Breast epithelium (tissue), 4 donors: Measurements from ENCODE around the gene ASTN2. TPM values are rescaled to one million over a fixed set of nuclear protein-coding genes. Genes with fewer than 3 reads are reported as not detected.
"Not testable (repeated sequence)": the region's sequence is repeated elsewhere in the genome, so short reads cannot be mapped to it uniquely, and the experiment has no call there.

Experiments
- DNase-seq, 2 donors: peaks; one replicate each; pipeline ENCODE4 v3.0.0-alpha.2; 2019; ENCODE audit warnings: low spot score in 2 of 2
- H3K27ac ChIP-seq, 2 donors: fragments of 200-600 bp; sonication (generic) in 1 of 2; one replicate each; pipeline ENCODE4 v1.5.1; 2016 to 2019; ENCODE audit warnings: mild to moderate bottlenecking in 1 of 2
- H3K27me3 ChIP-seq, 2 donors: fragments of 200-600 bp; sonication (generic) in 1 of 2; one replicate each; pipeline versions ENCODE4 v1.5.1 to v1.6.0; 2017 to 2019; ENCODE audit warnings: control low read depth in 1 of 2, mild to moderate bottlenecking in 1 of 2
- H3K36me3 ChIP-seq: fragments of 200-600 bp; one replicate; pipeline ENCODE4 v1.5.1; 2019
- H3K4me1 ChIP-seq, 2 donors: fragments of 200-600 bp; sonication (generic); one replicate each; pipeline ENCODE4 v1.5.1; 2016 to 2019; ENCODE audit warnings: control low read depth in 1 of 2
- H3K4me3 ChIP-seq, 3 donors: fragments of 200-600 bp; sonication (generic); 1 replicate in 2 of 3; 2 replicates in 1 of 3; pipeline ENCODE4 v1.5.1; 2016 to 2019; ENCODE audit warnings: mild to moderate bottlenecking in 3 of 3, moderate library complexity in 2 of 3
- H3K9me3 ChIP-seq, 2 donors: fragments of 200-600 bp; sonication (generic) in 1 of 2; one replicate each; pipeline ENCODE4 v1.5.1; 2016 to 2019; ENCODE audit warnings: control low read depth in 1 of 2
- POLR2A ChIP-seq: fragments of 450-650 bp; IDR thresholded peaks from one replicate; pipeline ENCODE4 v1.6.1; 2016; ENCODE audit warnings: antibody characterized with exemption, mild to moderate bottlenecking, moderate library complexity
- POLR2AphosphoS5 ChIP-seq, 3 donors: sonication (generic); formaldehyde crosslinking; IDR thresholded peaks; one replicate each; pipeline ENCODE4 v1.6.1; 2017; ENCODE audit warnings: antibody characterized with exemption in 3 of 3
- intact Hi-C: fragments of 100-400 bp; cut with DNase I; formaldehyde crosslinking; loops from one replicate; pipeline ENCODE4 v1.15.1; 2023; ENCODE audit warnings: low total_unique reads
- total RNA-seq, 3 donors: library from RNA; depleted of rRNA; stranded (reverse); fragments of >200 nt; gene quantifications; one replicate each; pipeline ENCODE4 v1.1.0, GENCODE V29; 2016
- TF ChIP-seq, protein P1 (sequence below), 3 donors: fragments of 450-650 bp; IDR thresholded peaks; one replicate each; pipeline ENCODE4 v1.5.1; 2016 to 2017; ENCODE audit warnings: antibody characterized with exemption in 3 of 3, mild to moderate bottlenecking in 3 of 3, moderate library complexity in 3 of 3

Gene ASTN2
- total RNA-seq, 3 donors from 2014 or later, result 9.1 to 13.8 (median 9.8) TPM

GRCh38 chr9:116899337-116900006 is 515.4 kb downstream of the ASTN2 start:
- Histone ChIP-seq H3K9me3 (peaks cover 0 to 14% of the 10 kb centered on the region in 2 donors), H3K36me3 (no peaks in the 10 kb centered on the region), H3K27me3 (no peaks in the 10 kb centered on the region), H3K4me1 (no peaks in the 10 kb centered on the region), H3K27ac (no peak overlapping the region), H3K4me3 (no peak overlapping the region)
- DNase-seq, result no peak
- intact Hi-C loops, result no loop called here
- TF ChIP-seq POLR2A (no peak), POLR2AphosphoS5 (IDR thresholded peaks at IDR 0.05) (no peak)
- TF ChIP-seq, protein P1, sequence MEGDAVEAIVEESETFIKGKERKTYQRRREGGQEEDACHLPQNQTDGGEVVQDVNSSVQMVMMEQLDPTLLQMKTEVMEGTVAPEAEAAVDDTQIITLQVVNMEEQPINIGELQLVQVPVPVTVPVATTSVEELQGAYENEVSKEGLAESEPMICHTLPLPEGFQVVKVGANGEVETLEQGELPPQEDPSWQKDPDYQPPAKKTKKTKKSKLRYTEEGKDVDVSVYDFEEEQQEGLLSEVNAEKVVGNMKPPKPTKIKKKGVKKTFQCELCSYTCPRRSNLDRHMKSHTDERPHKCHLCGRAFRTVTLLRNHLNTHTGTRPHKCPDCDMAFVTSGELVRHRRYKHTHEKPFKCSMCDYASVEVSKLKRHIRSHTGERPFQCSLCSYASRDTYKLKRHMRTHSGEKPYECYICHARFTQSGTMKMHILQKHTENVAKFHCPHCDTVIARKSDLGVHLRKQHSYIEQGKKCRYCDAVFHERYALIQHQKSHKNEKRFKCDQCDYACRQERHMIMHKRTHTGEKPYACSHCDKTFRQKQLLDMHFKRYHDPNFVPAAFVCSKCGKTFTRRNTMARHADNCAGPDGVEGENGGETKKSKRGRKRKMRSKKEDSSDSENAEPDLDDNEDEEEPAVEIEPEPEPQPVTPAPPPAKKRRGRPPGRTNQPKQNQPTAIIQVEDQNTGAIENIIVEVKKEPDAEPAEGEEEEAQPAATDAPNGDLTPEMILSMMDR (IDR thresholded peaks at IDR 0.05), result no peak

DNA sequence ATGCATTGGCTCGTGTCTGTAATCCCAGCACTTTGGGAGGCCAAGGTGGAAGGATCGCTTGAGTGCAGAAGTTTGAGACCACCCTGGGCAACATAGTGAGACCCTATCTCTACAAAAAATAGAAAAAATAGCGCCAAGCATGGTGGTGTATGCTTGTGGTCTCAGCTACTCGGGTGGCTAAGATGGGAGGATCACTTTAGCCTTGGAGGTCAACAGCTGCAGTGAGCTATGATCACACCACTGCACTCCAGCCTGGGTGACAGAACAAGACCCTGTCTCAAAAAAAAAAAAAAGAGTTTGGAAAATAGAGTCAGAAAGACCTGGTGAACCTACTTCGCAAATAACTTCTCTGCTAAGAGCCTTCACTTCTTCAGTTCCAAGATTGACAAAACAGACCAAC is 516.7 kb downstream of the ASTN2 start:
- DNase-seq, H3K4me3 ChIP-seq, intact Hi-C loops, H3K36me3 ChIP-seq, H3K27ac ChIP-seq, H3K27me3 ChIP-seq, H3K4me1 ChIP-seq: not testable (repeated sequence)
- H3K9me3 ChIP-seq, result peaks cover 0 to 14% of the 10 kb centered on the region in 2 donors

- no peak for TF ChIP-seq POLR2AphosphoS5 (IDR thresholded peaks at IDR 0.05)
- TF ChIP-seq, protein P1 (IDR thresholded peaks at IDR 0.05), result no peak
- no peak for TF ChIP-seq POLR2A
- no peaks in the 10 kb centered on the region for H3K36me3 ChIP-seq
- H3K27me3 ChIP-seq, result no peaks in the 10 kb centered on the region
- peaks cover 0 to 14% of the 10 kb centered on the region in 2 donors for H3K9me3 ChIP-seq
- intact Hi-C loops, result no loop called here
- no peak overlapping the region for H3K27ac ChIP-seq
- no peak overlapping the region for H3K4me3 ChIP-seq
- DNase-seq, result no peak
- no peaks in the 10 kb centered on the region for H3K4me1 ChIP-seq
Measured at GRCh38 chr9:116897201-116897600, 517.7 kb downstream of the ASTN2 start.

GRCh38 chr9:116895961-116896360 is 518.9 kb downstream of the ASTN2 start:
- H3K36me3 ChIP-seq, result no peaks in the 10 kb centered on the region
- no peak for DNase-seq
- no peaks in the 10 kb centered on the region for H3K4me1 ChIP-seq
- TF ChIP-seq, protein P1 (IDR thresholded peaks at IDR 0.05), result no peak
- no peak for TF ChIP-seq POLR2A
- TF ChIP-seq POLR2AphosphoS5 (IDR thresholded peaks at IDR 0.05), result no peak
- no peaks in the 10 kb centered on the region for H3K27me3 ChIP-seq
- H3K4me3 ChIP-seq, result no peak overlapping the region
- H3K27ac ChIP-seq, result no peak overlapping the region
- H3K9me3 ChIP-seq, result peaks cover 0 to 14% of the 10 kb centered on the region in 2 donors
- intact Hi-C loops, result no loop called here

DNA sequence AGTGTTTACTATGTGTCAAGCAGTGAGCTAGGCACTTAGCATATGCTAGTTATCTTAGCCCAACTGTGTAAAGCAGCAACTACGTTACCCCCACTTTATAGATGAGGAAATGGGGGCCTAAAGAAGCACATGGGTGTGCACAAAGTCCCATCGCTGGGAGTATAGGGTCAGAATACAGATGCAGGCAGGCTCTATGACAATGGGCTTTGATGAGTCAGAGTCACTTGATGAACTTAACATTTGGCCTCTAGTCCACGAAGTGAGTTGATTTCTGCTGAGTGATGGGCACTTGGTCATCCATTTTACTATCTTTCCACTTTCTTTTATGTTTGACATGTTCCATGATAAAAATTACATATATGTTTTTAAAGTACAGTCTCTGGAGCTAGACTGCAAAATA is 523.4 kb downstream of the ASTN2 start:
- intact Hi-C loops, result no loop called here
- Histone ChIP-seq H3K4me1 (no peaks in the 10 kb centered on the region), H3K27me3 (no peaks in the 10 kb centered on the region), H3K4me3 (no peak overlapping the region), H3K27ac (no peak overlapping the region), H3K36me3 (no peaks in the 10 kb centered on the region), H3K9me3 (no peaks in the 10 kb centered on the region)
- no peak for DNase-seq
- TF ChIP-seq POLR2AphosphoS5 (IDR thresholded peaks at IDR 0.05) (no peak), POLR2A (no peak)
- TF ChIP-seq, protein P1 (IDR thresholded peaks at IDR 0.05), result no peak

DNA sequence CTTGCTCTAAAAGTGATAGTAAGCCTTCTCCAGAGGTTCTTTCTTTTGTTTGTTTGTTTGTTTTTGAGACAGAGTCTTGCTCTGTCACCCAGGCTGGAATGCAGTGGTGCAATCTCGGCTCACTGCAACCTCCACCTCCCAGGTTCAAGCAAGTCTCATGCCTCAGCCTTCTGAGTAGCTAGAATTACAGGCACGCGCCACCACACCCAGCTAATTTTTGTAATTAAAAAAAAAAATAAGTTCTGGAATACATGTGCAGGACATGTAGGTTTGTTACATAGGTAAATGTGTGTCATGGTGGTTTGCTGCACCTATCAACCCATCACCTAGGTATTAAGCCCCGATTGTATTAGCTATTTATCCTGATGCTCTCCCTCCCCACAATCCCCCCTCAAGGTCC is 526.4 kb downstream of the ASTN2 start:
- H3K4me1 ChIP-seq, H3K36me3 ChIP-seq, H3K27ac ChIP-seq, DNase-seq, H3K27me3 ChIP-seq, H3K4me3 ChIP-seq, intact Hi-C loops, H3K9me3 ChIP-seq: not testable (repeated sequence)
